Left renal pelvis (tissue), 4 donors: ENCODE measurements around the gene ADAMTS15. TPM values are rescaled to one million over a fixed set of nuclear protein-coding genes. Genes with fewer than 3 reads are reported as not detected.

Experiments
- polyA plus RNA-seq, 4 donors: library from polyadenylated mRNA; unstranded; fragments of 120-200 nt; gene quantifications; one replicate each; pipeline ENCODE4 v1.2.1, GENCODE V29; 2013; ENCODE audit not compliant: insufficient read length in 4 of 4

The ADAMTS15 gene
- polyA plus RNA-seq, 4 donors, result 41.4 to 65.1 (median 58.8) TPM

Other genes starting within 250 kb of the ADAMTS15 start
- 10 to 100 TPM; 44.8 to 62.7 (median 58.1) TPM for gene ZBTB44, start 133.7 kb upstream of the ADAMTS15 start, polyA plus RNA-seq
- 1 to 10 TPM; 3.1 to 3.9 (median 3.3) TPM for gene ADAMTS8, start 20.0 kb upstream of the ADAMTS15 start, polyA plus RNA-seq